IMR-90 (cell line): ENCODE measurements around the gene XPO6. TPM values are rescaled to one million over a fixed set of nuclear protein-coding genes. Genes with fewer than 3 reads are reported as not detected.
A peak's percentile ranks its signal among the peaks of the same experiment; 100 is the strongest.

Experiments
- ATAC-seq: fragments of 200-7000 bp; cut with Tn5 transposase; 2 replicates; pipeline ENCODE4 v1.9.1; 2020; ENCODE audit warnings: low read depth, mild to moderate bottlenecking, moderate library complexity
- BruUV-seq: library from RNA; stranded (reverse); fragments of 400-500 nt; replicated peaks from 2 replicates; lab custom pipeline; 2021; lab: Mats Ljungman, UMichigan
- CTCF ChIA-PET: fragments of 300-600 bp; formaldehyde crosslinking; extraction: SDS; loops from one replicate; lab custom pipeline; 2021; ENCODE audit warnings: antibody characterized with exemption; lab: Yijun Ruan, JAX
- POLR2A ChIA-PET: fragments of 300-600 bp; sonication (Branson Sonifier 250); formaldehyde crosslinking; loops from one replicate; lab custom pipeline; 2022; ENCODE audit warnings: antibody characterized with exemption; ENCODE audit not compliant: unreplicated experiment; lab: Charles Lee
- DNase-seq: peaks from one replicate; pipeline ENCODE4 v3.0.0; 2013
- H2AFZ ChIP-seq: replicated peaks from 2 replicates; pipeline ENCODE3; 2013; ENCODE audit warnings: low read length, mild to moderate bottlenecking; ENCODE audit not compliant: poor library complexity
- H2AK5ac ChIP-seq: 2 replicates; pipeline ENCODE4 v1.6.1; 2013; ENCODE audit warnings: low read depth, low read length, inconsistent platforms
- H2AK9ac ChIP-seq: replicated peaks from 2 replicates; pipeline ENCODE3; 2013; ENCODE audit warnings: mild to moderate bottlenecking, low read depth, low read length, moderate library complexity; ENCODE audit not compliant: poor library complexity
- H2BK120ac ChIP-seq: 2 replicates; pipeline ENCODE4 v1.6.1; 2013; ENCODE audit warnings: low read depth, low read length, inconsistent platforms
- H2BK15ac ChIP-seq: 3 replicates; pipeline ENCODE4 v1.6.1; 2013; ENCODE audit warnings: low read depth, low read length, inconsistent platforms
- H2BK20ac ChIP-seq: 2 replicates; pipeline ENCODE4 v1.6.1; 2013; ENCODE audit warnings: low read depth, mild to moderate bottlenecking, inconsistent platforms, low read length, moderate library complexity
- H2BK5ac ChIP-seq: 2 replicates; pipeline ENCODE4 v1.6.1; 2013; ENCODE audit warnings: mild to moderate bottlenecking, low read depth, low read length, inconsistent platforms; ENCODE audit not compliant: poor library complexity, severe bottlenecking
- H3K14ac ChIP-seq: replicated peaks from 2 replicates; pipeline ENCODE4 v1.6.1; 2013; ENCODE audit warnings: low read depth, low read length, inconsistent platforms
- H3K18ac ChIP-seq: 2 replicates; pipeline ENCODE4 v1.6.1; 2013; ENCODE audit warnings: low read depth, low read length, control low read depth
- H3K23ac ChIP-seq: 2 replicates; pipeline ENCODE4 v1.6.1; 2013; ENCODE audit warnings: low read depth, low read length, inconsistent platforms
- H3K27ac ChIP-seq: 2 replicates; pipeline ENCODE4 v1.5.1; 2013; ENCODE audit warnings: mild to moderate bottlenecking, control low read depth, low read length; ENCODE audit not compliant: insufficient read depth
- H3K27me3 ChIP-seq: 2 replicates; pipeline ENCODE4 v1.6.1; 2013; ENCODE audit warnings: low read length; ENCODE audit not compliant: control insufficient read depth, insufficient read depth
- H3K36me3 ChIP-seq: 2 replicates; pipeline ENCODE4 v1.6.1; 2013; ENCODE audit warnings: low read length, mixed read lengths; ENCODE audit not compliant: control insufficient read depth, insufficient read depth
- H3K4ac ChIP-seq: 2 replicates; pipeline ENCODE4 v1.6.1; 2013; ENCODE audit warnings: low read depth, low read length, inconsistent platforms
- H3K4me1 ChIP-seq: 2 replicates; pipeline ENCODE4 v1.6.1; 2013; ENCODE audit warnings: low read length, mixed read lengths; ENCODE audit not compliant: control insufficient read depth, insufficient read depth
- H3K4me2 ChIP-seq: 2 replicates; pipeline ENCODE4 v1.6.1; 2013; ENCODE audit warnings: low read depth, mild to moderate bottlenecking, control low read depth, low read length, moderate library complexity
- H3K4me3 ChIP-seq: 2 replicates; pipeline ENCODE4 v1.5.1; 2013; ENCODE audit warnings: low read depth, mild to moderate bottlenecking, control low read depth, low read length, moderate library complexity; ENCODE audit not compliant: insufficient read depth
- H3K56ac ChIP-seq: 2 replicates; pipeline ENCODE4 v1.6.1; 2013; ENCODE audit warnings: low read length, inconsistent platforms; ENCODE audit not compliant: insufficient read depth; ENCODE audit errors: extremely low read depth
- H3K79me1 ChIP-seq, 2 experiments: 2 replicates each; pipeline ENCODE4 v1.6.1; 2013; ENCODE audit warnings: low read length in 2 of 2, inconsistent platforms in 1 of 2, low read depth in 1 of 2
- H3K9ac ChIP-seq: 2 replicates; pipeline ENCODE4 v1.6.1; 2013; ENCODE audit warnings: low read depth, low read length, control low read depth
- H3K9me1 ChIP-seq: 2 replicates; pipeline ENCODE4 v1.6.1; 2013; ENCODE audit warnings: low read length, inconsistent platforms; ENCODE audit not compliant: insufficient read depth
- H3K9me3 ChIP-seq: 2 replicates; pipeline ENCODE4 v1.6.1; 2013; ENCODE audit warnings: low read length; ENCODE audit not compliant: control insufficient read depth, insufficient read depth
- H4K20me1 ChIP-seq: 2 replicates; pipeline ENCODE4 v1.6.1; 2013; ENCODE audit warnings: low read length, inconsistent platforms; ENCODE audit not compliant: insufficient read depth
- H4K5ac ChIP-seq: 2 replicates; pipeline ENCODE4 v1.6.1; 2013; ENCODE audit warnings: mild to moderate bottlenecking, low read depth, low read length, control low read depth
- H4K8ac ChIP-seq, 2 experiments: 2 replicates each; pipeline ENCODE4 v1.6.1; 2013; ENCODE audit warnings: low read depth in 2 of 2, low read length in 2 of 2, control low read depth in 1 of 2, inconsistent platforms in 1 of 2
- H4K91ac ChIP-seq: 2 replicates; pipeline ENCODE4 v1.6.1; 2013; ENCODE audit warnings: low read depth, low read length, inconsistent platforms; ENCODE audit not compliant: insufficient read depth
- CHD1 ChIP-seq: IDR thresholded peaks from 2 replicates; pipeline ENCODE4 v1.6.1; 2012; ENCODE audit warnings: low read depth, low read length, improper control_type of control experiment
- FOS ChIP-seq: fragments of 150-350 bp; IDR thresholded peaks from 2 replicates; pipeline ENCODE4 v1.6.1; 2016; ENCODE audit warnings: low read depth, low read length
- POLR2A ChIP-seq: IDR thresholded peaks from 2 replicates; pipeline ENCODE4 v1.6.1; 2012; ENCODE audit warnings: mild to moderate bottlenecking, low read depth, low read length
- RFX5 ChIP-seq: IDR thresholded peaks from 2 replicates; pipeline ENCODE4 v1.8.0; 2012; ENCODE audit warnings: low read depth, mild to moderate bottlenecking, low read length, moderate library complexity
- WGBS, 2 experiments: methylation state at CpG; one replicate each; pipeline versions ENCODE4 v1.1.5 to v1.1.7; 2013; ENCODE audit warnings: missing lambda C conversion rate in 2 of 2; ENCODE audit not compliant: insufficient read length in 1 of 2; ENCODE audit errors: extremely low coverage in 2 of 2; 5-methylcytosine and 5-hydroxymethylcytosine counted together
- dilution Hi-C: fragments of 300-500 bp; cut with HindIII; formaldehyde crosslinking; loops from one replicate; pipeline ENCODE4 v1.14.3; 2018; ENCODE audit warnings: low sequenced_read_pairs; ENCODE audit not compliant: unreplicated experiment
- in situ Hi-C: fragments of 300-500 bp; cut with MboI; formaldehyde crosslinking; loops from 3 replicates; pipeline ENCODE4 v1.14.3; 2019; ENCODE audit warnings: low sequenced_read_pairs, inconsistent platforms, mixed read lengths
- intact Hi-C: fragments of 100-400 bp; cut with micrococcal nuclease; formaldehyde crosslinking; loops from 2 replicates; pipeline ENCODE4 v1.10.0; 2022
- polyA plus RNA-seq, 3 experiments: library from polyadenylated mRNA; depleted of rRNA; stranded (reverse); fragments of >200 nt; gene quantifications; 2 replicates each; pipeline ENCODE4 v1.2.3, GENCODE V29; 2012; ENCODE audit warnings: low replicate concordance in 1 of 3
- total RNA-seq: library from RNA; depleted of rRNA; stranded (reverse); fragments of >200 nt; gene quantifications from 2 replicates; pipeline ENCODE4 v1.2.3, GENCODE V29; 2012

Gene XPO6
- total and polyA plus RNA-seq, 2 of the 4 experiments (the other 2 are of a cell fraction), result 108 to 184 TPM

DNA sequence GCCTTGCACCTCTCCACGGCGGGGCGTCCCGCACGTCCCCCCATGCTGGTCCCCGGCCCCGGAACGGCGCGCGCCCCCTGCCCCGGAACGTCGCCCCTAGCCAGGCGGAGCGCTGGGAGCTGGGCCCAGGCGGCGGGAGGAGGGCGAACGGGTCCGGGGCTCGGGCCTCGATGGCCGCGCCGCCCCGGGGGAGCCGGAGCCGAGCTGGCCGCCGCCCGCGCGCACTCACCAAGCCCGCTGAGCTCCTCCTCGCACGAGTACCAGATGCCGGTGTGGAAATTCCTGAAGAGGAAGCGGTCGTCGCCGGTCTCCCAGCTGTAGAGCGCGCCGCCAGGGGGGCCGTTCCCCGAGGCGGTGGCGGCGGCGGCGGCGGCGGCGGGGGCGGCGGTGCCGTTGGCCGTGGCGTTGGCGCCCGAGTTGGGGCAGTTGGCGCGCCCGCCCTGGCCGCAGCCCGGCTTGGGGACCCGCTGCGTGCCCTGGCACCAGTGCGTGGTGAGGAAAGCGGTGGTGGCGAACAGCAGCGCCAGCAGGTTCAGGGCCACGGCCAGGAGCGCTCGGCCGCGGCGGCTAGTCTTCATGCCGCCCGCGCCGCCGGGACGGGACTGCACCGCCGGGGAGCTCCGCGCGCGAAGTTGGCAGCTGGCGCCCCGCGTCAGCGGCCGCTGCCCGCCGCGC is 148.8 kb downstream of the XPO6 start:
- H3K23ac ChIP-seq, result no peak overlapping the region
- H3K4ac ChIP-seq, result no peak overlapping the region
- ATAC-seq (peak; percentile 25), DNase-seq (peak; percentile 10)
- no peak overlapping the region for H2AK5ac ChIP-seq
- no TSS peak for BruUV-seq
- no peak overlapping the region for H3K18ac ChIP-seq
- no peaks in the 10 kb centered on the region for H3K79me1 ChIP-seq
- no peak overlapping the region for H3K27ac ChIP-seq
- H2BK15ac ChIP-seq, result no peak overlapping the region
- H2AFZ ChIP-seq, result peak overlapping the region; percentile 67
- H3K9me1 ChIP-seq, result 0 out of 2 replicates have a peak, but pooled peaks cover 4% of the 10 kb centered on the region
- no peak for TF ChIP-seq POLR2A
- no peak for TF ChIP-seq RFX5
- no peak for TF ChIP-seq FOS
- TF ChIP-seq CHD1, result no peak
- H3K27me3 ChIP-seq, result peaks cover 76% of the 10 kb centered on the region
- H3K4me2 ChIP-seq, result no peak overlapping the region
- 2% methylated on average over 42 of the region's 99 CpGs; no CpG with 5 or more reads in 1 of the 2 experiments for WGBS, 2 experiments
- H4K91ac ChIP-seq, result no peak overlapping the region
- no peak overlapping the region for H3K9ac ChIP-seq
- ChIA-PET POLR2A (no interaction called here), CTCF (no interaction called here)
- H2BK120ac ChIP-seq, result no peak overlapping the region
- no peaks in the 10 kb centered on the region for H3K4me1 ChIP-seq
- no peaks in the 10 kb centered on the region for H3K36me3 ChIP-seq
- no peak overlapping the region for H4K5ac ChIP-seq
- intact Hi-C loops, result no loop called here
- H3K14ac ChIP-seq, result no peak overlapping the region
- no peaks in the 10 kb centered on the region for H3K9me3 ChIP-seq
- no peak overlapping the region for H4K8ac ChIP-seq
- no peak overlapping the region for H2AK9ac ChIP-seq
- no peak overlapping the region for H3K4me3 ChIP-seq
- no peaks in the 10 kb centered on the region for H4K20me1 ChIP-seq
- no peak overlapping the region for H2BK20ac ChIP-seq
- dilution Hi-C loops, result no loop called here
- in situ Hi-C loops, result loop anchor here (10.0 kb wide), 1 partner anchor 278 kb away; no protein-coding TSS in a partner anchor
- H2BK5ac ChIP-seq, result no peak overlapping the region
- H3K56ac ChIP-seq, result no peak overlapping the region
